Globus pallidus (tissue), 1 donor: ENCODE data around the gene SCRG1.
A peak's percentile ranks its signal among the peaks of the same experiment; 100 is the strongest.

Experiments
- DNase-seq: peaks from one replicate; pipeline ENCODE4 v3.0.0-alpha.2; 2015; ENCODE audit warnings: low spot score

Gene SCRG1

DNA sequence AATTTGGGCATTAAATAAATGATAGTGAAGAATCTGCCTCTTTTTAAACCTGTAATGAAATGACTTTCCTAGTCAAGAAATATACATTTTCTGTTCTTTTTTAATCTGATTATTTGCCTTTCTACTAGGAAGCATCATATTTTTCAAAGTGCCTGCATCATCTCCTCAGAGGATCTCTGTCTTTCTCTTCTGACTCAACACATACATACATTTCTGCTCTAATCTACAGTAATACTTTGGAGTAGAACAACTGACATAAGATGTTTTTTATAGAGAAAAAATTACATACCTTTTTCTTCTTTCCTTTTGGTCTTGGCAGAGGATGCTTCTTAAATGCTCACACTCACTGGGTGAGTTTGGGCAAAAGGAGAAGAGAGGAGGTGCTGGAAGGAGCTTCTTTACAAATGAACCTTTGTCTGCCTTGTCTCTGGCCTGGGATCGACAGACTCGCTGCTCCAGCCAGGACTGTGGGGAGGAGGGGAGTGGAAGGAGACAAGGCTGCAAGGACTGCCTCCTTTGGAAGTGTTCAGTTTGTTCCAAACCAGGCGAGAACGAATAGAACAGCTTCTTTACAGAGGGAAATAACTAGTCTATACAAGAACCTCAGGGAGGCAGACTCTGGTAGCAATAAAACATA, at the start of gene SCRG1:
SCRG1 (minus strand) TSS at position 338 of the 637 bp plus-strand sequence. CDS start 7,702 bp downstream, outside the sequence.
- DNase-seq, result peak; percentile 83

- DNase-seq, result peak; percentile 87
These were observed 49.2 kb upstream of the SCRG1 start for GRCh38 chr4:173448103-173448502.

DNA sequence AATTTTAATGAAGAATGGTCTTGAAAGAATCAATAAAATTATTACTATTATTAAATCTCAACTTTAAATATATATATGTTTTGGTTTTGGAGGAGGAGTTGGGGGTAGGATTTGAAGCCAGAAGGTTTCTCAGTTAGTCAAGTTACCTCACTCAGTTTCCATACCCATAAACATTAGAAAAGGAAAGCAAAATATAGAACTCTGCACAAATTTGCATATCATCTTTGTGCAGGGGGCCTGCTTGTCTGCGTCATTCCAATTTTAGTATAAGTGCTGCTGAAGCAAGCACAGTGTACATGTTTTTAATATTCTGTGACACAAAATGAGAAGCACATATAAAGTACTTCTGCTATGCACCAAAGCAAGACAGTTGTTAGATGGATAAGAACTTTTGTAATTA, 47.5 kb upstream of the SCRG1 start:
- DNase-seq, result no peak

- no peak for DNase-seq
These were observed 44.2 kb upstream of the SCRG1 start for GRCh38 chr4:173443121-173443520.

DNA sequence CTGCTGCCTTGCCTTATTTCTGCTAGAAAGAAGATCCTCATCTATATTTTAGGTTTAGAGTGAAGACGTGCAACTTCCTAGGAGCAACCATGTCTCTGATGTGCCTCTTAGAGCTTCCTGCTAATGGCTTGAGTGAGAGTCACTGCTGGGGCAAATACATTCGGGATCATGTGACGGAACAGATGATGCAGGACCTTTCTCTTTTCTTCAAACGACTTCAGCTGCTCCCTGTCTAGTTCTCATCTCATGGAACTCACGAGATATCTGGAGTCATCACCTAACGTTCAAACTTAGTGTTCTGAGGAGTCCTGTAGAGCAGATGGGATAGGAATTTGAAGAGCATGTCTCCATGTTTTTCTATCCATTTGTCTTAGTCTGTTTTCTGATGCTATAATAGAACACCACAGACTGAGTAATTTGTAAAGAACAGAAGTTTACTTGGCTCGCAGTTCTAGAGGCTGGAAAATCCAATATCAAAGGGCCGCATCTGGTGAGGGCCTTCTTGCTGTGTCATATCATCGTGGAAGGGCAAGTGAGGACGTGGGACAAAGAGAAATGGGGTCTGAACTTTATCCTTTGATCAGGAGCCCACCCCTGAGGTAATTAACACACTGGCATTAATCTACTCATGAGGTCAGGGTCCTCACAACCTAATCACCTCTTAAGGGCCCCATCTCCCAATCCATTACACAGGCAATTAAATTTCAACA, 43.5 kb upstream of the SCRG1 start:
- DNase-seq, result no peak

DNA sequence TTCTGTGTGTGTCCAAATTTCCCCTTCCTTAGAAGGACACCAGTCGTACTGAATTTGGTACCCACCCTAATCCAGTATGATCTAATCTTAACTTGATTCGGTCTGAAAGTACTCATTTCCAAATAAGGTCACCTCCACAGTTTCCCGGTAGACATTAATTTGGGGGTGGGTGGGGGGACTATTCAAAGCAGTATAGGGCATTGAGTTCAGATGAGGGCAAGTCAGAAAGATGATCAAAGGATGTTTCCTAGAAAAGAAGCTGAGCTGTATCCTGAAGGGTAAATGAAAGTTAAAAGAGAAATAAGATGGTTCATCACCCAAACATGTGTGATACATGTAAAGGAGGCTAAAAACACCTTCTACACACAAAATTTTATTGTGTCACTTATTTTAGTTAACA, 42.0 kb upstream of the SCRG1 start:
- no peak for DNase-seq

DNA sequence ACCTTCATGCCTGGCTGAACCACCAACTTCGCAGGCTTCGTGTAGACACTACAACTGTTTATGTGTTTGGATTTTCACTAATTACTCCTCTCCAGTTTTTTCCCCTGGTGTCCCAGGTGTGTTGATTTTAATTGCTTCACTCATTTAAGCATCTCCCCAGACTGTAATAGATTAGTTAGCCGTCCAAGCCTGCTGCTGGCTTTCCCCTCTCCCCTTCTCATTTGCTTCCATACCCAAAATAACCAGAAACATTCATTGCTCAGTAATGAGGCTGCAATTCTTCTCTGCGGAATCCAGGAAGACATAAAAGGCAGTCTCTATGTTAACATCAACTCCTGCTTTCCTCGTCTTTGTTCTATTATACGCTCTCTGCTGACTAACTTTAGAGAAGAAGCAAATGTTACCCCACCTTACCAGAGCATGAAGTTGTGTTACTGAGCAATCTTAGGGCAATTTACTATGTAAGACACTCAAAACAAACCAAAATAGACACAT, 37.9 kb upstream of the SCRG1 start:
- no peak for DNase-seq

DNA sequence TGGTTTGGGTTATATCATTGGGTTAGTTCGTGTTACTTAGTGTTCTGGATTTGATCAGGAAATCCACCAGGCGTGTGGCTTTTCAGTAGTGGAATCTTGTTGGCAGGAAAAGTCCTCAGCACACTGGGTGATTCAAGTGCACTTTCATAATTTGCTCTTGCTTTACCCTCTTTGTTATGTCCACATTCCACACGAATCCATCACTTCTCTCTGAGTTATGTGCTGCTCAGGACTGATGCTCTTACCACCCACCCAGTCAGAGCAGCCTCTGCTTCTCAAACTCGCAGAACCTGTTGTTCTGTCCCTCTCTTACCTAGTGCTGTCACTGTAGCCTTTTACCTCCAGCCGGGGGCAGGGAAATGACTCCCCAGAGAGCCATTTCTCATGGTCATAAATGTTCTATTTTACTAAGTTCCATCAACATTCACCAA, 37.2 kb upstream of the SCRG1 start:
- DNase-seq, result no peak

DNA sequence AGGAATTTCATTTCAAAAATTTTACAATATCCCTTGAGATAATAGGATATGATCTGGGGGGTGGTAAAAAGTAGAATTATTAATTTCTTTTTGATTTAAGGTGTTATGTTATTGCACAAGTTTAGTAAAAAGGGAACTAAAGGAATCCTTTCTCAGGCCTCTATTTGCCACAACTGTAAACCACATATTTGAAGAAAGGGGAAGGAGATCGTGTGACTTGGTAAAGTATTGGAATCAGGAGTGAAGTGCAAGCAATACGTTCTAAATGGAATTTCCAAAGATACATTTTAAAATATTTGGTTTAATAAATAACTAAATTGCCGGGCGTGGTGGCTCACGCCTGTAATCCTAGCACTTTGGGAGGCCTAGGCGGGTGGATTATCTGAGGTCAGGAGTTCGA, 35.3 kb upstream of the SCRG1 start:
- DNase-seq, result no peak

GRCh38 chr4:173433447-173433846, 34.5 kb upstream of the SCRG1 start:
- no peak for DNase-seq

DNA sequence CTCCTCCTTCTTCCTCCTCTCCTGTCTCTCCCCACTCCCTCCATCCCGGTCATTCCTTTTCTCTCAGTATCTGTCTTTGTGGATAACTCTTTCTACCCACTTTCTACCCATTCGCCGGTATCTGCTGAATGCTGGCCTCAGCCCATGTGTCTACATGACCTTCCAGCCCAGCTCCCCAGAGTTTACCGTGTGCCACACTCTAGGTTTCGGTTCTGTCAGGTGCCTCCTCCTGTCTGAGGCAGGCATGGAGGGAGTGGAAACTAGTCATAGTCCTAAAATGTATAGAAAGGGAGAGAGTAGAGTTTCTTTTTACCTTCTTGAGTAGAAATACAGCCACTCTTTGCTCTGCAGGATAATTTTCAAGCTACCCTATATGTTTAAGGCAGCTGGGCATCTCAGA, 33.5 kb upstream of the SCRG1 start:
- no peak for DNase-seq

DNA sequence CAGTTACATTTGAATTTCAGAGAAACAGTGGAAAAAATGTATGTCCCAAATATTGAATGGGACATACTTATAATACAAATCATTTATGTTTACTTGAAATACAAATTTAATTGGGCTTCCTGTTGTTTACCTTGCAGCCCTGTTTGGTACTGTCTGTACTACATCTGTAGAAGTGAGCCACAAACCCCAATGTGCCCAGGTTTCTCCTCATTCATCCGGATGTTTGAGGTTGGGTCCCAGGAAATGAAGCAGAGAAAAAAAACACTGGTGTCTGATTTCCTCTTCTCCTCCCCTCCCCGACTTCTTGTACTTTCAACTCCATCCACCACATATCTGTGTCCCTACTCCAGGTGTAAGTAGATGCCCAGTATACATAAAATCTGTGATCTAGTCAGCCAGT, 27.1 kb upstream of the SCRG1 start:
- DNase-seq, result no peak

DNA sequence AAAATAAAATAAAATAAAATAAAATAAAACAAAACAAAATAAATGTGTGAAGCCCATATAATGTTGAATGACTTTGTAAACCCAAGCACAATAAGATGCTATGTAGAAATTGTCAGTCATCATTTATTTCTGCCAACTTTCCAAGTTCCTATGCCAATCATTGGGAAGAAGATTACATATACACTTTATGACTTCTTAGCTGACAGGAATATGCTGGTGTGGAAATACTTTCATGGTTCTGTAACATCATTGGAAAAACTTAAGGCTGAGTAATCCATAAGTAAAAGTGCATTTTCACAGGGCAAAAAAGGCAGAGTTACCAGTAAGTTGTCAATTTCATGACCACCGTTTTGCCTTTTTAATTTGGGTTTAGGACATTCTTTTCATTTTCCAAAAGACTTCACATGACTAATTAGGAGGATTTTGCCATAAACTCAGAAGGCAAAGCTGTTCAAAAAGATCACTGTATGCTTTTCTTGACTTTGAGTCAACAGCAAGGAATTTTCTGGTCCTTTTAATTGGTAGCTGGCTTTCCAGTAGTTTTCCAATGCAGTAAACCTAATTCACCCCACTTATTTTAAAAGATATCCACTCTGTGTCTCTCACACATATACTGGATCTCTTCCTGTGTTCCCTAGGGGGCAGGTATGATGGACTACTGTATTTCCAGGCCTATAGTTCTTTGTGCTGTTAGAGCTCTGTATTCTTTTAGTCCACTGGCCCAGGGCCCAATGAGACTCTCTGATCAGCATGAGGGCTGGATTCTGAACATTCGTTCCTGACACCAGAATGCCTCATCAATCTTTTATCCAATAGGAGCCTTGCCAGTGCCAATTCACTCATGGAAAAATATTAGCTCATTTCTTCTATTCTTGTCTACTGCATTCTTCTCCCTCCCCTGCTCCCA, 26.2 kb upstream of the SCRG1 start:
- DNase-seq, result no peak

- DNase-seq, result no peak
These were observed 21.9 kb upstream of the SCRG1 start for GRCh38 chr4:173420801-173421200.

DNA sequence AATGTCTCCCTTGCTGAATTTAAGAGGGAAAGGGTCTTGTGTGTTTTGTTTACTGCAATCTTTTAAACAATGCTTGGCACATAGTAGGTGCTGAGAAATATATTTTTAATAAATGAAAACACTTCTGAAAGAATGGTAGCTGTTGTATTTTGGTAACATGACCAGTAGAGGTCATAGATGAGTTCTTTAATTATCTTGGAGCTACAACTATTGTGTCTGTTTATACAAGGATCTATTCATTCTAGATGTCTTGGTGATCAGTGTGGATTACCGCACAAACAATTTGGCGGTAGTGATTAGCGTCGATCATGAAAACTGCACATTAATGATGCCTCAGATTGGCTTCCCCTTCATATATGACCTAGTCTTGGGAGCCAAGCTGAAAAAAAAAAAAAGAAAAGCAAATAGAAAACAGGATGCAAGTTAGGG, 21.4 kb upstream of the SCRG1 start:
- peak; percentile 62 for DNase-seq

DNA sequence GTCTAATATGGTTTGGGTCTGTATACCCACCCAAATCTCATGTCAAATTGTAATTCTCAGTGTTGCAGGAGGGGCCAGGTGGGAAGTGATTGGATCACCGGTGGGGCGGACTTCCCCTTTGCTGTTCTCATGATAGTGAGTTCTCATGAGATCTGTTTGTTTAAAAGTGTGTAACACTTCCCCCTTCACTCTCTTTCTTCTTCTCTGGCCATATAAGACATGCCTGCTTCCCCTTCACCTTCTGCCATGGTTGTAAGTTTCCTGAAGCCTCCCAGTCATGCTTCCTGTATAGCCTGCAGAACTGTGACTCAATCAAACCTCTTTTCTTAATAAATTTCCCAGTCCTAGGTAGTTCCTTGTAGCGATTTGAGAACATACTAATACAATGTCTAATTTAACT, 19.7 kb upstream of the SCRG1 start:
- no peak for DNase-seq

DNA sequence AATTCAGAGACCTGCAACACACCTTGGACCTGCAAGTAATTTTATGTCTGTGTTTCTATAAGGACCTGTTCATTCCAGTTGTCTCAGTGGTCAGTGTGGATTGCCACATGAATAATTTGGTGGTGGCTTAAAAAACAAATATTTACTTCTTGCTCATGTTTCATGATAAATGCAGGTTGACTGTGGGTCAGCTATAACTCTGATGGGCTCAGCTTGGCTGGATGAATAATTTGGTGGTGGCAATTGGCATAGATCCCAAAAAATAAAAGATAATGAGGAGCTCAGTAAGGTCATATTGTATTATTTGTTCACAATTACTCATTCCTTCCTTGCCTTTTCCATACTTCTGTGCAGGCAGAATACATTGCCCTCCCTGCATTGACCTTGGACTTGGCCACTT, 18.9 kb upstream of the SCRG1 start:
- no peak for DNase-seq

GRCh38 chr4:173415885-173416653, 17.2 kb upstream of the SCRG1 start:
- DNase-seq, result peak; percentile 45

DNA sequence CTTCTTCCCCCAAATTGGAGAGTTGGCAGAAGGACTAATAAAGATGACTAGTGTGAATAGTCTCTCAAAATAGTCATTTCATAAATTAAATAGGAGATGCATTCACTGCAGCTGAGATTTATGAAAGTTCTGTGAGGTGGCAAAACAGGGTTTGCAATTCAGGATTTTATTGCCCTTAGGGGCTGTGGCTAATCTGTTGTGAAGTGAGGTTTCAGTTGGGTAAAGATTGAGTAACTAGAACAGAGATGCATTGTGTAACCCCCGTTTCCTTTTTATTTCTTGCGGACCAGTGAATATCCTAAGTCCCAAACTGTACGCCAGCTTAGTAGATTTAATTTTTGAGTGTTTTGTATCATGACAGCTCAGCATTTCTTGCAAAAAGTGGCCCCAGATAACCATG, 16.2 kb upstream of the SCRG1 start:
- no peak for DNase-seq

DNA sequence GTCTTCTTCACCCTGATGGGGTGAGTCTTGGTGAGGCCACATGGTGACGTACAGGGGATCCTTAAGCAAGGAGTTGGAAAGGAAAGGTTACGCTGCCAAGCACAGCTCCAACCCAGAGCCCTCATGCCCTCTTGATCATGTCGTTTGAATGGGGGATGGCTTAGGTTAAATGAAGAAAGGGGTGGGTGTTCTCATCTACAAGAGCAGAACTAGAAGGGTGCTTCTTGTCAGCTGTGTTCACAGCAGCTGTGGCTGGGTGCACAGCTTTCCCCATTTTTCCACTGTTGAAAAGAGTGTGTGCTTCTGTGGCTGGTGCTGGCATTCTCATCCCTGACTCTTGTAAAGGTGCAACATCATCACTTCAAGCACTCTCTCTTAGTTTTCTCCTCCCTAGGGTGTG, 15.5 kb upstream of the SCRG1 start:
- DNase-seq, result no peak

- DNase-seq, result no peak
These were observed 14.1 kb upstream of the SCRG1 start for GRCh38 chr4:173413036-173413435.
